IMR-90 (cell line): Measurements from ENCODE around the gene CHPF2. TPM values are rescaled to one million over a fixed set of nuclear protein-coding genes. Genes with fewer than 3 reads are reported as not detected.

Experiments
- ATAC-seq: fragments of 200-7000 bp; cut with Tn5 transposase; 2 replicates; pipeline ENCODE4 v1.9.1; 2020; ENCODE audit warnings: low read depth, mild to moderate bottlenecking, moderate library complexity
- BruUV-seq: library from RNA; stranded (reverse); fragments of 400-500 nt; replicated peaks from 2 replicates; lab custom pipeline; 2021; lab: Mats Ljungman, UMichigan
- CTCF ChIA-PET: fragments of 300-600 bp; formaldehyde crosslinking; extraction: SDS; loops from one replicate; lab custom pipeline; 2021; ENCODE audit warnings: antibody characterized with exemption; lab: Yijun Ruan, JAX
- POLR2A ChIA-PET: fragments of 300-600 bp; sonication (Branson Sonifier 250); formaldehyde crosslinking; loops from one replicate; lab custom pipeline; 2022; ENCODE audit warnings: antibody characterized with exemption; ENCODE audit not compliant: unreplicated experiment; lab: Charles Lee
- DNase-seq: peaks from one replicate; pipeline ENCODE4 v3.0.0; 2013
- H2AFZ ChIP-seq: replicated peaks from 2 replicates; pipeline ENCODE3; 2013; ENCODE audit warnings: low read length, mild to moderate bottlenecking; ENCODE audit not compliant: poor library complexity
- H2AK5ac ChIP-seq: 2 replicates; pipeline ENCODE4 v1.6.1; 2013; ENCODE audit warnings: low read depth, low read length, inconsistent platforms
- H2AK9ac ChIP-seq: replicated peaks from 2 replicates; pipeline ENCODE3; 2013; ENCODE audit warnings: mild to moderate bottlenecking, low read depth, low read length, moderate library complexity; ENCODE audit not compliant: poor library complexity
- H2BK120ac ChIP-seq: 2 replicates; pipeline ENCODE4 v1.6.1; 2013; ENCODE audit warnings: low read depth, low read length, inconsistent platforms
- H2BK15ac ChIP-seq: 3 replicates; pipeline ENCODE4 v1.6.1; 2013; ENCODE audit warnings: low read depth, low read length, inconsistent platforms
- H2BK20ac ChIP-seq: 2 replicates; pipeline ENCODE4 v1.6.1; 2013; ENCODE audit warnings: low read depth, mild to moderate bottlenecking, inconsistent platforms, low read length, moderate library complexity
- H2BK5ac ChIP-seq: 2 replicates; pipeline ENCODE4 v1.6.1; 2013; ENCODE audit warnings: mild to moderate bottlenecking, low read depth, low read length, inconsistent platforms; ENCODE audit not compliant: poor library complexity, severe bottlenecking
- H3K14ac ChIP-seq: replicated peaks from 2 replicates; pipeline ENCODE4 v1.6.1; 2013; ENCODE audit warnings: low read depth, low read length, inconsistent platforms
- H3K18ac ChIP-seq: 2 replicates; pipeline ENCODE4 v1.6.1; 2013; ENCODE audit warnings: low read depth, low read length, control low read depth
- H3K23ac ChIP-seq: 2 replicates; pipeline ENCODE4 v1.6.1; 2013; ENCODE audit warnings: low read depth, low read length, inconsistent platforms
- H3K27ac ChIP-seq: 2 replicates; pipeline ENCODE4 v1.5.1; 2013; ENCODE audit warnings: mild to moderate bottlenecking, control low read depth, low read length; ENCODE audit not compliant: insufficient read depth
- H3K27me3 ChIP-seq: 2 replicates; pipeline ENCODE4 v1.6.1; 2013; ENCODE audit warnings: low read length; ENCODE audit not compliant: control insufficient read depth, insufficient read depth
- H3K36me3 ChIP-seq: 2 replicates; pipeline ENCODE4 v1.6.1; 2013; ENCODE audit warnings: low read length, mixed read lengths; ENCODE audit not compliant: control insufficient read depth, insufficient read depth
- H3K4ac ChIP-seq: 2 replicates; pipeline ENCODE4 v1.6.1; 2013; ENCODE audit warnings: low read depth, low read length, inconsistent platforms
- H3K4me1 ChIP-seq: 2 replicates; pipeline ENCODE4 v1.6.1; 2013; ENCODE audit warnings: low read length, mixed read lengths; ENCODE audit not compliant: control insufficient read depth, insufficient read depth
- H3K4me2 ChIP-seq: 2 replicates; pipeline ENCODE4 v1.6.1; 2013; ENCODE audit warnings: low read depth, mild to moderate bottlenecking, control low read depth, low read length, moderate library complexity
- H3K4me3 ChIP-seq: 2 replicates; pipeline ENCODE4 v1.5.1; 2013; ENCODE audit warnings: low read depth, mild to moderate bottlenecking, control low read depth, low read length, moderate library complexity; ENCODE audit not compliant: insufficient read depth
- H3K56ac ChIP-seq: 2 replicates; pipeline ENCODE4 v1.6.1; 2013; ENCODE audit warnings: low read length, inconsistent platforms; ENCODE audit not compliant: insufficient read depth; ENCODE audit errors: extremely low read depth
- H3K79me1 ChIP-seq, 2 experiments: 2 replicates each; pipeline ENCODE4 v1.6.1; 2013; ENCODE audit warnings: low read length in 2 of 2, inconsistent platforms in 1 of 2, low read depth in 1 of 2
- H3K9ac ChIP-seq: 2 replicates; pipeline ENCODE4 v1.6.1; 2013; ENCODE audit warnings: low read depth, low read length, control low read depth
- H3K9me1 ChIP-seq: 2 replicates; pipeline ENCODE4 v1.6.1; 2013; ENCODE audit warnings: low read length, inconsistent platforms; ENCODE audit not compliant: insufficient read depth
- H3K9me3 ChIP-seq: 2 replicates; pipeline ENCODE4 v1.6.1; 2013; ENCODE audit warnings: low read length; ENCODE audit not compliant: control insufficient read depth, insufficient read depth
- H4K20me1 ChIP-seq: 2 replicates; pipeline ENCODE4 v1.6.1; 2013; ENCODE audit warnings: low read length, inconsistent platforms; ENCODE audit not compliant: insufficient read depth
- H4K5ac ChIP-seq: 2 replicates; pipeline ENCODE4 v1.6.1; 2013; ENCODE audit warnings: mild to moderate bottlenecking, low read depth, low read length, control low read depth
- H4K8ac ChIP-seq, 2 experiments: 2 replicates each; pipeline ENCODE4 v1.6.1; 2013; ENCODE audit warnings: low read depth in 2 of 2, low read length in 2 of 2, control low read depth in 1 of 2, inconsistent platforms in 1 of 2
- H4K91ac ChIP-seq: 2 replicates; pipeline ENCODE4 v1.6.1; 2013; ENCODE audit warnings: low read depth, low read length, inconsistent platforms; ENCODE audit not compliant: insufficient read depth
- BHLHE40 ChIP-seq: fragments of 150-350 bp; IDR thresholded peaks from 2 replicates; pipeline ENCODE4 v1.6.1; 2016; ENCODE audit warnings: mild to moderate bottlenecking, low read depth, low read length
- CEBPB ChIP-seq: IDR thresholded peaks from 2 replicates; pipeline ENCODE4 v1.6.1; 2012; ENCODE audit warnings: low read depth, low read length, improper control_type of control experiment
- CHD1 ChIP-seq: IDR thresholded peaks from 2 replicates; pipeline ENCODE4 v1.6.1; 2012; ENCODE audit warnings: low read depth, low read length, improper control_type of control experiment
- CTCF ChIP-seq: conservative IDR thresholded peaks from 2 replicates; pipeline ENCODE4 v1.5.1; 2012; ENCODE audit warnings: mild to moderate bottlenecking, low read depth, low read length, improper control_type of control experiment
- ELK1 ChIP-seq: fragments of 150-350 bp; IDR thresholded peaks from 2 replicates; pipeline ENCODE4 v1.6.1; 2016; ENCODE audit warnings: low read depth, mild to moderate bottlenecking, low read length, moderate library complexity, borderline replicate concordance
- MAFK ChIP-seq: IDR thresholded peaks from 2 replicates; pipeline ENCODE4 v1.6.1; 2012; ENCODE audit warnings: low read depth, low read length, improper control_type of control experiment
- MAZ ChIP-seq: IDR thresholded peaks from 2 replicates; pipeline ENCODE4 v1.6.1; 2012; ENCODE audit warnings: low read depth, mild to moderate bottlenecking, low read length, improper control_type of control experiment, moderate library complexity, borderline replicate concordance
- MXI1 ChIP-seq: IDR thresholded peaks from 2 replicates; pipeline ENCODE4 v1.6.1; 2012; ENCODE audit warnings: low read depth, mild to moderate bottlenecking, low read length, moderate library complexity, borderline replicate concordance
- NFE2L2 ChIP-seq: fragments of 150-350 bp; IDR thresholded peaks from 2 replicates; pipeline ENCODE4 v1.6.1; 2016; ENCODE audit warnings: low read depth, mild to moderate bottlenecking, low read length
- POLR2A ChIP-seq: IDR thresholded peaks from 2 replicates; pipeline ENCODE4 v1.6.1; 2012; ENCODE audit warnings: mild to moderate bottlenecking, low read depth, low read length
- RAD21 ChIP-seq: IDR thresholded peaks from 2 replicates; pipeline ENCODE4 v1.6.1; 2012; ENCODE audit warnings: low read length, improper control_type of control experiment
- RCOR1 ChIP-seq: IDR thresholded peaks from 2 replicates; pipeline ENCODE4 v1.6.1; 2012; ENCODE audit warnings: mild to moderate bottlenecking, low read length, improper control_type of control experiment; ENCODE audit not compliant: insufficient replicate concordance
- SMC3 ChIP-seq: fragments of 150-350 bp; IDR thresholded peaks from 2 replicates; pipeline ENCODE4 v1.6.1; 2016; ENCODE audit warnings: low read depth, mild to moderate bottlenecking, antibody characterized with exemption, low read length, moderate library complexity
- USF2 ChIP-seq: fragments of 150-350 bp; IDR thresholded peaks from 2 replicates; pipeline ENCODE4 v1.6.1; 2017; ENCODE audit warnings: mild to moderate bottlenecking, antibody characterized with exemption, low read length, low read depth
- WGBS, 2 experiments: methylation state at CpG; one replicate each; pipeline versions ENCODE4 v1.1.5 to v1.1.7; 2013; ENCODE audit warnings: missing lambda C conversion rate in 2 of 2; ENCODE audit not compliant: insufficient read length in 1 of 2; ENCODE audit errors: extremely low coverage in 2 of 2; 5-methylcytosine and 5-hydroxymethylcytosine counted together
- dilution Hi-C: fragments of 300-500 bp; cut with HindIII; formaldehyde crosslinking; loops from one replicate; pipeline ENCODE4 v1.14.3; 2018; ENCODE audit warnings: low sequenced_read_pairs; ENCODE audit not compliant: unreplicated experiment
- in situ Hi-C: fragments of 300-500 bp; cut with MboI; formaldehyde crosslinking; loops from 3 replicates; pipeline ENCODE4 v1.14.3; 2019; ENCODE audit warnings: low sequenced_read_pairs, inconsistent platforms, mixed read lengths
- intact Hi-C: fragments of 100-400 bp; cut with micrococcal nuclease; formaldehyde crosslinking; loops from 2 replicates; pipeline ENCODE4 v1.10.0; 2022
- polyA plus RNA-seq, 3 experiments: library from polyadenylated mRNA; depleted of rRNA; stranded (reverse); fragments of >200 nt; gene quantifications; 2 replicates each; pipeline ENCODE4 v1.2.3, GENCODE V29; 2012; ENCODE audit warnings: low replicate concordance in 1 of 3
- total RNA-seq: library from RNA; depleted of rRNA; stranded (reverse); fragments of >200 nt; gene quantifications from 2 replicates; pipeline ENCODE4 v1.2.3, GENCODE V29; 2012

CHPF2 gene
- total and polyA plus RNA-seq, 2 of the 4 experiments (the other 2 are of a cell fraction), result 26.2 to 77.0 TPM

- Histone ChIP-seq H2BK20ac (no peak overlapping the region), H3K79me1 (peaks cover 12 to 79% of the 10 kb centered on the region in 2 experiments), H3K36me3 (peaks cover 17% of the 10 kb centered on the region), H2BK5ac (no peak overlapping the region), H3K9ac (no peak overlapping the region), H4K5ac (no peak overlapping the region), H3K18ac (no peak overlapping the region), H2AFZ (peak overlapping the region; percentile 77), H3K4me2 (peak overlapping the region; percentile 3; the same call in 1 of the 2 replicates), H3K14ac (no peak overlapping the region), H3K23ac (no peak overlapping the region; the same call in 1 of the 2 replicates), H3K4me1 (peaks cover 38% of the 10 kb centered on the region), H3K27ac (no peak overlapping the region), H2AK5ac (peak overlapping the region; percentile 87), H3K56ac (no peak overlapping the region), H3K27me3 (no peaks in the 10 kb centered on the region), H3K9me3 (no peaks in the 10 kb centered on the region), H3K9me1 (peaks cover 14% of the 10 kb centered on the region), H2BK15ac (no peak overlapping the region), H4K20me1 (peaks cover 23% of the 10 kb centered on the region), H2AK9ac (peak overlapping the region; percentile 95), H3K4ac (peak overlapping the region; percentile 55), H4K91ac (0 out of 2 replicates have a peak overlapping the region, but pooled peaks have one; percentile 25), H3K4me3 (no peak overlapping the region), H2BK120ac (no peak overlapping the region), H4K8ac (peak overlapping the region in 1 of 2 experiments; percentile 66; a peak in 1 of 4 replicates)
- no peak for DNase-seq
- dilution Hi-C loops (no loop called here), in situ Hi-C loops (no loop called here), intact Hi-C loops (no loop called here)
- no CpG with 5 or more reads among the region's 13 CpGs for WGBS, 2 experiments
- CTCF ChIA-PET, result interaction anchor here (1.8 kb wide), 1 partner anchor 64 kb away, joined by 4 read pairs; no protein-coding TSS in a partner anchor
- BruUV-seq, result no TSS peak
- no peak for ATAC-seq
- POLR2A ChIA-PET, result interaction anchor here (1.1 kb wide), 1 partner anchor 19 kb away, joined by 4 read pairs; the partner anchor contains the start of gene ABCF2
- TF ChIP-seq SMC3 (no peak), CHD1 (no peak), POLR2A (no peak), NFE2L2 (no peak), ELK1 (no peak), BHLHE40 (no peak), CTCF (no peak), MXI1 (no peak), USF2 (no peak), MAZ (no peak), CEBPB (no peak), MAFK (no peak), RAD21 (no peak), RCOR1 (no peak)
Measured at GRCh38 chr7:151246102-151246850, 14.0 kb downstream of the CHPF2 start.
